SU-DHL-6 (cell line): Measurements from ENCODE around the gene HIVEP3.

Source experiments
- CTCF ChIP-seq: fragments of 200-600 bp; sonication (generic); IDR thresholded peaks from one replicate; pipeline ENCODE4 v1.5.1; 2017; ENCODE audit warnings: antibody characterized with exemption, mild to moderate bottlenecking, low read length, moderate library complexity; ENCODE audit not compliant: insufficient read depth, poor library complexity, severe bottlenecking
- EZH2phosphoT487 ChIP-seq: fragments of 200-600 bp; sonication (generic), shearing (Covaris generic); conservative IDR thresholded peaks from 2 replicates; pipeline ENCODE4 v1.6.1; 2018; ENCODE audit warnings: mild to moderate bottlenecking, antibody characterized with exemption, low read length, moderate library complexity, mixed read lengths

- no peak for TF ChIP-seq CTCF
- TF ChIP-seq EZH2phosphoT487, result no peak
These were observed 194.9 kb downstream of the HIVEP3 start for GRCh38 chr1:41723786-41724185.
